Occipital lobe (tissue), 2 donors: ENCODE measurements around the gene TECR. TPM values are rescaled to one million over a fixed set of nuclear protein-coding genes. Genes with fewer than 3 reads are reported as not detected.
"Not testable (repeated sequence)": the region's sequence is repeated elsewhere in the genome, so short reads cannot be mapped to it uniquely, and the experiment has no call there.

Experiments
- DNase-seq: peaks from one replicate; lab custom pipeline; 2025; lab: John Stamatoyannopoulos, UW
- total RNA-seq: library from RNA; depleted of rRNA; stranded (reverse); fragments of >200 nt; gene quantifications from one replicate; pipeline ENCODE4 v1.2.3, GENCODE V29; 2014

TECR gene
- total RNA-seq, 1 donor from 2014 or later = 12.8 TPM

GRCh38 chr19:14560776-14561108, 31.3 kb downstream of the TECR start:
- no peak for DNase-seq

GRCh38 chr19:14561249-14561648, 31.9 kb downstream of the TECR start:
- DNase-seq = no peak

- no peak for DNase-seq
These were observed 32.5 kb downstream of the TECR start for GRCh38 chr19:14561847-14562351.

GRCh38 chr19:14562660-14563589, 33.5 kb downstream of the TECR start:
- no peak for DNase-seq

- no peak for DNase-seq
These were observed 34.2 kb downstream of the TECR start for GRCh38 chr19:14563590-14563926.

GRCh38 chr19:14563989-14564651, 34.7 kb downstream of the TECR start:
- no peak for DNase-seq

- DNase-seq = not testable (repeated sequence)
These were observed 35.4 kb downstream of the TECR start for GRCh38 chr19:14564652-14565297.

- peak; percentile 68 for DNase-seq
These were observed 35.9 kb downstream of the TECR start for GRCh38 chr19:14565298-14565679.

GRCh38 chr19:14565765-14566711, 36.6 kb downstream of the TECR start:
- no peak for DNase-seq

- no peak for DNase-seq
These were observed 37.3 kb downstream of the TECR start for GRCh38 chr19:14566712-14567077.

GRCh38 chr19:14567079-14567478, 37.7 kb downstream of the TECR start:
- no peak for DNase-seq

- no peak for DNase-seq
These were observed 41.6 kb downstream of the TECR start for GRCh38 chr19:14570864-14571527.

GRCh38 chr19:14571695-14572490, 42.5 kb downstream of the TECR start, which contains the start of gene NDUFB7:
NDUFB7 (minus strand) TSS chr19:14572066; CDS start chr19:14572000, 66 bp downstream.
- peak; percentile 90 for DNase-seq

- DNase-seq = no peak
These were observed 46.1 kb downstream of the TECR start for GRCh38 chr19:14575428-14575980.

- DNase-seq = no peak
These were observed 47.0 kb downstream of the TECR start for GRCh38 chr19:14576363-14576762.

GRCh38 chr19:14577264-14577663, 47.9 kb downstream of the TECR start:
- DNase-seq = no peak

- DNase-seq = no peak
These were observed 48.6 kb downstream of the TECR start for GRCh38 chr19:14577885-14578427.

- DNase-seq = no peak
These were observed 51.3 kb downstream of the TECR start for GRCh38 chr19:14580623-14581237.
